SH-SY5Y (cell line): ENCODE data around the gene SLC22A3.

Experiments
- GATA2 ChIP-seq: IDR thresholded peaks from 2 replicates; pipeline ENCODE4 v1.6.1; 2011; ENCODE audit warnings: mild to moderate bottlenecking, low read depth, low read length
- GATA3 ChIP-seq: IDR thresholded peaks from 2 replicates; pipeline ENCODE4 v1.6.1; 2011; ENCODE audit warnings: low read depth, mild to moderate bottlenecking, low read length, moderate library complexity

- no peak for TF ChIP-seq GATA2
- TF ChIP-seq GATA3, result no peak
Observed at GRCh38 chr6:160412993-160413392, 64.8 kb downstream of the SLC22A3 start.
